ENCODE data around the gene TRMT112.

DNA sequence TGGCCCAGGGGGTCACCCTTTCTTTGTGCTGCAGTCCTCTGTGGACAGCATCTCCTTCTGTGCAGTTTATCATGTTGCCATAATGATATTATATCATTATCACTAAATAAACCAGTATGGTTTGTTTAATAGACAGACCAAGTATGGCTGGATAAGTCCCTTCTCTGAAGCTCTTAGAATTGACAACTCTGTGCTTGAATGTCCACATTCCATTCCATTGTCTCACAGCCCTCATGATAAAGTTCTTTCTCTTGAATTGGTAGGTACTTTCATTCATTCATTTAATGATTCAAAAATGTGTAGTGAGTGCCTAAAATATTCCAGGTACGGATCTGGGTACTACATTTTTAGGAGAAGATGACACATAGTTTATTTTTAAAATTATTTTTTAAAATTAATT lies 49.4 kb upstream of the TRMT112 start:
- TF ChIP-seq GATA2 (IDR thresholded peaks at IDR 0.05; ENCODE audit: low read depth, low read length), result no peak
- TF ChIP-seq GATA3 (IDR thresholded peaks at IDR 0.05; ENCODE audit: low read depth, low read length), result no peak
